DND-41 (cell line): ENCODE data around the gene PTH2.
"Not testable (repeated sequence)": the region's sequence is repeated elsewhere in the genome, so short reads cannot be mapped to it uniquely, and the experiment has no call there.

Experiments
- ATAC-seq: fragments of 200-7000 bp; cut with Tn5 transposase; 3 replicates; pipeline ENCODE4 v1.9.1; 2021; ENCODE audit warnings: low read depth; ENCODE audit not compliant: insufficient read depth
- DNase-seq: peaks from one replicate; pipeline ENCODE4 v3.0.0-alpha.2; 2020
- H2AFZ ChIP-seq: 2 replicates; pipeline ENCODE4 v1.6.0; 2012; ENCODE audit warnings: low read depth, low read length
- H3K27ac ChIP-seq: 2 replicates; pipeline ENCODE4 v1.5.1; 2012; ENCODE audit warnings: low read length, inconsistent platforms
- H3K27me3 ChIP-seq: fragments of 200-600 bp; sonication (generic); 2 replicates; pipeline ENCODE4 v1.6.0; 2012; ENCODE audit warnings: low read length, mild to moderate bottlenecking, inconsistent platforms; ENCODE audit not compliant: insufficient read depth, poor library complexity
- H3K36me3 ChIP-seq: 2 replicates; pipeline ENCODE4 v1.5.1; 2012; ENCODE audit warnings: low read length, inconsistent platforms; ENCODE audit not compliant: insufficient read depth
- H3K4me1 ChIP-seq: 2 replicates; pipeline ENCODE4 v1.5.1; 2012; ENCODE audit warnings: mild to moderate bottlenecking, low read length; ENCODE audit not compliant: insufficient read depth
- H3K4me2 ChIP-seq: 2 replicates; pipeline ENCODE4 v1.6.0; 2012; ENCODE audit warnings: mild to moderate bottlenecking, moderate library complexity, low read length, inconsistent platforms; ENCODE audit not compliant: insufficient read depth
- H3K4me3 ChIP-seq, 2 experiments: fragments of 200-600 bp in 1 of 2; shearing (Covaris generic) in 1 of 2; 2 replicates each; pipeline ENCODE4 v1.5.1; 2012 to 2016; ENCODE audit warnings: inconsistent platforms in 2 of 2, low read length in 2 of 2, mild to moderate bottlenecking in 2 of 2, low read depth in 1 of 2, moderate library complexity in 1 of 2
- H3K79me2 ChIP-seq: 2 replicates; pipeline ENCODE4 v1.6.0; 2012; ENCODE audit warnings: low read length, inconsistent platforms; ENCODE audit not compliant: insufficient read depth
- H3K9ac ChIP-seq: 2 replicates; pipeline ENCODE4 v1.6.0; 2012; ENCODE audit warnings: low read depth, mild to moderate bottlenecking, inconsistent platforms, low read length, moderate library complexity
- H3K9me3 ChIP-seq: 2 replicates; pipeline ENCODE4 v1.5.1; 2012; ENCODE audit warnings: low read length, moderate library complexity, mild to moderate bottlenecking, inconsistent platforms; ENCODE audit not compliant: insufficient read depth, severe bottlenecking
- H4K20me1 ChIP-seq: 2 replicates; pipeline ENCODE4 v1.6.0; 2012; ENCODE audit warnings: low read length; ENCODE audit not compliant: insufficient read depth
- CTCF ChIP-seq: IDR thresholded peaks from 2 replicates; pipeline ENCODE4 v1.5.1; 2012; ENCODE audit warnings: borderline replicate concordance, low read length, moderate library complexity, mild to moderate bottlenecking; ENCODE audit not compliant: poor library complexity, severe bottlenecking; ENCODE audit errors: extremely low read depth
- EZH2 ChIP-seq: IDR thresholded peaks from 3 replicates; pipeline ENCODE4 v1.6.1; 2012; ENCODE audit warnings: borderline replicate concordance, low read depth, mild to moderate bottlenecking, moderate library complexity, low read length, inconsistent platforms; ENCODE audit not compliant: severe bottlenecking

The PTH2 gene

GRCh38 chr19:49461656-49462055 lies 38.4 kb upstream of the PTH2 start:
- no peaks in the 10 kb centered on the region for H4K20me1 ChIP-seq
- H3K4me2 ChIP-seq: no peak overlapping the region
- H3K79me2 ChIP-seq: peaks cover 15% of the 10 kb centered on the region
- H3K4me1 ChIP-seq: no peaks in the 10 kb centered on the region
- H3K27ac ChIP-seq: no peak overlapping the region
- H3K4me3 ChIP-seq: no peak overlapping the region
- DNase-seq (no peak), ATAC-seq (no peak)
- peaks cover 53% of the 10 kb centered on the region for H3K36me3 ChIP-seq
- H3K9me3 ChIP-seq: no peaks in the 10 kb centered on the region
- H2AFZ ChIP-seq: no peak overlapping the region
- no peak overlapping the region for H3K9ac ChIP-seq
- H3K27me3 ChIP-seq: no peaks in the 10 kb centered on the region
- no peak for TF ChIP-seq EZH2
- no peak for TF ChIP-seq CTCF

- not testable (repeated sequence) for H2AFZ ChIP-seq, H3K9ac ChIP-seq, H3K4me1 ChIP-seq, H3K4me2 ChIP-seq, H4K20me1 ChIP-seq, H3K9me3 ChIP-seq, H3K27me3 ChIP-seq, H3K27ac ChIP-seq, H3K4me3 ChIP-seq, ATAC-seq, DNase-seq
- Histone ChIP-seq H3K36me3 (peaks cover 53% of the 10 kb centered on the region), H3K79me2 (peaks cover 20% of the 10 kb centered on the region)
Observed at GRCh38 chr19:49461130-49461529, 37.9 kb upstream of the PTH2 start.

GRCh38 chr19:49459388-49459787 lies 36.1 kb upstream of the PTH2 start:
- peaks cover 5% of the 10 kb centered on the region for H3K4me1 ChIP-seq
- no peaks in the 10 kb centered on the region for H4K20me1 ChIP-seq
- DNase-seq: no peak
- peaks cover 35% of the 10 kb centered on the region for H3K79me2 ChIP-seq
- H3K4me2 ChIP-seq: no peak overlapping the region
- no peak for TF ChIP-seq EZH2
- no peak for TF ChIP-seq CTCF
- no peaks in the 10 kb centered on the region for H3K27me3 ChIP-seq
- H2AFZ ChIP-seq: no peak overlapping the region
- peaks cover 46% of the 10 kb centered on the region for H3K36me3 ChIP-seq
- no peaks in the 10 kb centered on the region for H3K9me3 ChIP-seq
- no peak overlapping the region for H3K4me3 ChIP-seq
- no peak overlapping the region for H3K27ac ChIP-seq
- ATAC-seq: 0 out of 3 replicates have a peak, but pooled peaks have one; percentile 31
- no peak overlapping the region for H3K9ac ChIP-seq

- Histone ChIP-seq H3K79me2 (peaks cover 43% of the 10 kb centered on the region), H3K4me3 (no peak overlapping the region), H3K4me1 (peaks cover 12% of the 10 kb centered on the region), H4K20me1 (no peaks in the 10 kb centered on the region), H3K36me3 (peaks cover 43% of the 10 kb centered on the region), H2AFZ (no peak overlapping the region), H3K9me3 (no peaks in the 10 kb centered on the region), H3K9ac (no peak overlapping the region), H3K27ac (0 out of 2 replicates have a peak overlapping the region, but pooled peaks have one; percentile 6), H3K27me3 (no peaks in the 10 kb centered on the region), H3K4me2 (no peak overlapping the region)
- ATAC-seq (no peak), DNase-seq (no peak)
- TF ChIP-seq CTCF (no peak), EZH2 (no peak)
Observed at GRCh38 chr19:49458567-49458903, 35.3 kb upstream of the PTH2 start.
